Adrenal gland (tissue), 12 donors: Measurements from ENCODE around the gene PFN1. TPM values are rescaled to one million over a fixed set of nuclear protein-coding genes. Genes with fewer than 3 reads are reported as not detected.
A peak's percentile ranks its signal among the peaks of the same experiment; 100 is the strongest.
"Not testable (repeated sequence)": the region's sequence is repeated elsewhere in the genome, so short reads cannot be mapped to it uniquely, and the experiment has no call there.

Experiments
- DNase-seq, 7 donors: peaks; one replicate each; pipeline ENCODE4 v3.0.0-alpha.2; 2019 to 2020
- H3K27ac ChIP-seq, 5 donors: fragments of 200-600 bp; sonication (generic) in 4 of 5; 1 replicate in 3 of 5; 2 replicates in 2 of 5; pipeline versions ENCODE4 v1.5.1 to v1.8.0; 2016 to 2020; ENCODE audit warnings: mild to moderate bottlenecking in 1 of 5
- H3K27me3 ChIP-seq: fragments of 200-600 bp; 2 replicates; pipeline ENCODE4 v1.8.0; 2021
- H3K36me3 ChIP-seq, 2 donors: fragments of 200-600 bp; replicated peaks in 1 of 2; 1 replicate in 1 of 2; 2 replicates in 1 of 2; pipeline versions ENCODE4 v1.5.1 to v1.8.0; 2018 to 2022
- H3K4me1 ChIP-seq, 2 donors: fragments of 200-600 bp; replicated peaks in 1 of 2; 1 replicate in 1 of 2; 2 replicates in 1 of 2; pipeline versions ENCODE4 v1.5.1 to v1.8.0; 2018 to 2021
- H3K4me3 ChIP-seq, 4 donors: fragments of 200-600 bp; sonication (generic) in 3 of 4; one replicate each; pipeline ENCODE4 v1.5.1; 2016 to 2018
- H3K9me3 ChIP-seq, 3 donors: fragments of 200-600 bp; sonication (generic) in 1 of 3; replicated peaks in 1 of 3; 1 replicate in 2 of 3; 2 replicates in 1 of 3; pipeline versions ENCODE4 v1.5.1 to v1.8.0; 2016 to 2021
- CTCF ChIP-seq, 6 experiments: fragments of 450-650 bp in 4 of 6; fragments of 200-600 bp in 2 of 6; sonication (generic) in 1 of 6; IDR thresholded peaks; 1 replicate in 5 of 6; 2 replicates in 1 of 6; pipeline versions ENCODE4 v1.5.1 to v1.8.0; 2016 to 2021; ENCODE audit warnings: antibody characterized with exemption in 6 of 6, mild to moderate bottlenecking in 2 of 6, moderate library complexity in 1 of 6
- POLR2A ChIP-seq, 2 donors: fragments of 450-650 bp; IDR thresholded peaks; one replicate each; pipeline ENCODE4 v1.6.1; 2017; ENCODE audit warnings: antibody characterized with exemption in 2 of 2, mild to moderate bottlenecking in 2 of 2, moderate library complexity in 1 of 2
- WGBS, 4 donors: extraction: QIAGEN DNeasy Blood & Tissue Kit in 2 of 4; methylation state at CpG; one replicate each; pipeline versions ENCODE4 v1.1.5 to v1.1.7; 2013 to 2017; 5-methylcytosine and 5-hydroxymethylcytosine counted together
- intact Hi-C, 2 donors: fragments of 100-400 bp; cut with DNase I; formaldehyde crosslinking; loops; one replicate each; pipeline versions ENCODE4 v1.14.1 to v1.15.0; 2022 to 2023
- polyA plus RNA-seq, 3 donors: library from polyadenylated mRNA; stranded (reverse); fragments of 200-250 nt in 2 of 3; fragments of 350-450 nt in 1 of 3; fragmentation: Illumina TruSeq in 1 of 3; extraction: RNeasy Lipid Tissue Mini Kit (QIAGEN cat#74804) in 1 of 3; gene quantifications; one replicate each; pipeline ENCODE4 v1.2.3, GENCODE V29; 2013 to 2014
- total RNA-seq, 9 donors: library from RNA; depleted of rRNA in 4 of 9; stranded (reverse); fragments of >200 nt in 4 of 9; fragments of 120-200 nt in 1 of 9; fragmentation: NEBNext Ultra II Directional in 1 of 9; extraction: Animal tissue kit (Norgen Biotek cat#: 25700) in 1 of 9; gene quantifications; one replicate each; pipeline versions ENCODE4 v1.1.0 to v1.2.4, GENCODE V29; 2013 to 2023
- donor health status: healthy with polysubstance abuse.
- donor health status: Bipolar disorder and iron deficiency.
- donor health status: DM: yes; HTN: yes; CAD: no.
- donor health status: DM: no; HTN: no; CAD: no.
- donor health status: DM: no; HTN: no; CAD: no.
- donor health status: DM: yes; HTN: yes; CAD: no.

The PFN1 gene
- total and polyA plus RNA-seq, 12 donors: 310 to 1,056 (median 423) TPM

GRCh38 chr17:4908711-4909496 lies 39.4 kb downstream of the PFN1 start:
- intact Hi-C loops: loop anchor here in 1 of 2 donors (10.0 kb wide), 1 partner anchor 76 kb away; the partner anchor contains the start of gene CAMTA2
- H3K36me3 ChIP-seq: no peaks in the 10 kb centered on the region
- H3K4me3 ChIP-seq: no peak overlapping the region

GRCh38 chr17:4908301-4908700 lies 40.0 kb downstream of the PFN1 start:
- TF ChIP-seq CTCF (IDR thresholded peaks at IDR 0.05) (no peak), POLR2A (IDR thresholded peaks at IDR 0.05) (no peak)
- H3K4me1 ChIP-seq: peaks cover 0 to 3% of the 10 kb centered on the region in 2 donors
- H3K36me3 ChIP-seq: no peaks in the 10 kb centered on the region
- H3K27me3 ChIP-seq: no peaks in the 10 kb centered on the region
- no peak for DNase-seq
- intact Hi-C loops: loop anchor here in 1 of 2 donors (10.0 kb wide), 1 partner anchor 76 kb away; the partner anchor contains the start of gene CAMTA2
- H3K27ac ChIP-seq: peak overlapping the region in 1 of 5 donors; percentile 71
- H3K4me3 ChIP-seq: no peak overlapping the region
- WGBS, 4 donors: 50 to 72% (median 55%) methylated on average over 2 to 10 of the region's 10 CpGs
- no peaks in the 10 kb centered on the region for H3K9me3 ChIP-seq

More at GRCh38 chr17:4908711-4909496, 39.4 kb downstream of the PFN1 start:
- peak; percentile 78 to 96 (median 91) for TF ChIP-seq CTCF (IDR thresholded peaks at IDR 0.05)
- TF ChIP-seq POLR2A (IDR thresholded peaks at IDR 0.05): no peak
- Histone ChIP-seq H3K27ac (peak overlapping the region in 2 of 5 donors; percentile 49 to 71), H3K4me1 (peaks cover 0 to 3% of the 10 kb centered on the region in 2 donors), H3K27me3 (no peaks in the 10 kb centered on the region), H3K9me3 (no peaks in the 10 kb centered on the region)
- peak; percentile 84 to 96 (median 91) for DNase-seq
- 21 to 29% (median 24%) methylated on average over 12 to 20 of the region's 20 CpGs for WGBS, 4 donors

GRCh38 chr17:4906642-4907041 lies 41.7 kb downstream of the PFN1 start:
- not testable (repeated sequence) for H3K4me1 ChIP-seq, DNase-seq, H3K27me3 ChIP-seq, H3K36me3 ChIP-seq, H3K27ac ChIP-seq, H3K9me3 ChIP-seq, H3K4me3 ChIP-seq
- intact Hi-C loops: loop anchor here in 1 of 2 donors (10.0 kb wide), 1 partner anchor 78 kb away; the partner anchor contains the start of gene CAMTA2

- Histone ChIP-seq H3K4me3 (no peak within 1 kb of the TSS), H3K4me1 (peaks cover 0 to 9% of the 10 kb centered on the region in 2 donors), H3K36me3 (no peaks in the 10 kb centered on the region), H3K9me3 (no peaks in the 10 kb centered on the region), H3K27me3 (no peaks in the 10 kb centered on the region), H3K27ac (peak within 1 kb of the TSS in 2 of 5 donors; percentile 1 to 41)
- TF ChIP-seq POLR2A (IDR thresholded peaks at IDR 0.05) (no peak), CTCF (IDR thresholded peaks at IDR 0.05) (peak; percentile 64 to 83 (median 76))
- 15 to 23% (median 21%) methylated on average over 8 to 10 of the region's 10 CpGs for WGBS, 4 donors
- intact Hi-C loops: loop anchor here in 1 of 2 donors (10.0 kb wide), 1 partner anchor 82 kb away; the partner anchor contains the start of gene CAMTA2
- peak; percentile 64 to 92 (median 83) for DNase-seq
These were observed 45.1 kb downstream of the PFN1 start, which contains the start of gene CHRNE for GRCh38 chr17:4903051-4903818. Gene CHRNE (minus strand): TSS chr17:4903098. CDS start chr17:4903063, 35 bp downstream.
